ENCODE results near the gene SMG6. TPM values are rescaled to one million over a fixed set of nuclear protein-coding genes. Genes with fewer than 3 reads are reported as not detected.
"Not testable (repeated sequence)": the region's sequence is repeated elsewhere in the genome, so short reads cannot be mapped to it uniquely, and the experiment has no call there.

The SMG6 gene
- total and polyA plus RNA-seq, 8 donors: 8.4 to 19.8 (median 12.1) TPM

GRCh38 chr17:2015314-2015713, 288.3 kb downstream of the SMG6 start:
- intact Hi-C loops (cut with DNase I): no loop called here
- DNase-seq (no peak), FAIRE-seq (no peak), ATAC-seq (no peak)
- H3K36me3 ChIP-seq: no peaks in the 10 kb centered on the region
- H3K27me3 ChIP-seq: no peaks in the 10 kb centered on the region
- no peak for TF ChIP-seq CTCF (IDR thresholded peaks at IDR 0.05)
- WGBS, 2 donors: 70 to 81% methylated on average over 14 of the region's 14 CpGs
- peaks cover 9 to 13% (median 9%) of the 10 kb centered on the region in 3 donors for H3K4me1 ChIP-seq
- no peak overlapping the region for H3K27ac ChIP-seq
- H3K4me3 ChIP-seq: no peak overlapping the region
- no peaks in the 10 kb centered on the region for H3K9me3 ChIP-seq

DNA sequence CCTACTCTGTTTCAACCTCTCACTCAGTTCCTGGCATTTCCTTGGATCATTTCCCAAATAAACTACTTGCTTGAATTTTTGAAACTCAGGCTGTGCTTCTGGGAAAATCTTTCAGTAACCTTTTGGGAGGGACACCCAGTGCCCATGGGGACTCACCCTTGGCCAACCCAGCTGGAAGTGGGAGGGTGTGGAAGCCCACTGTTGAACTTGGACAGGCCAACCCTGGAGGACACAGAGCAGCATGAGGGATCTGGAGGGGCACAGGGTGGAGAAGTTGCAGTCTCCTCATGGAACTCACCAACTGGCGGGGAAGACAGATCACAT, 289.6 kb downstream of the SMG6 start:
- no peak for DNase-seq
- no peak for FAIRE-seq
- H3K27ac ChIP-seq: no peak overlapping the region
- H3K36me3 ChIP-seq: no peaks in the 10 kb centered on the region
- peaks cover 9 to 13% (median 9%) of the 10 kb centered on the region in 3 donors for H3K4me1 ChIP-seq
- WGBS, 2 donors: 97 to 100% methylated on average over 1 of the region's 1 CpG
- H3K27me3 ChIP-seq: no peaks in the 10 kb centered on the region
- H3K9me3 ChIP-seq: no peaks in the 10 kb centered on the region
- H3K4me3 ChIP-seq: no peak overlapping the region
- intact Hi-C loops (cut with DNase I): no loop called here
- no peak for TF ChIP-seq CTCF (IDR thresholded peaks at IDR 0.05)
- ATAC-seq: no peak

DNA sequence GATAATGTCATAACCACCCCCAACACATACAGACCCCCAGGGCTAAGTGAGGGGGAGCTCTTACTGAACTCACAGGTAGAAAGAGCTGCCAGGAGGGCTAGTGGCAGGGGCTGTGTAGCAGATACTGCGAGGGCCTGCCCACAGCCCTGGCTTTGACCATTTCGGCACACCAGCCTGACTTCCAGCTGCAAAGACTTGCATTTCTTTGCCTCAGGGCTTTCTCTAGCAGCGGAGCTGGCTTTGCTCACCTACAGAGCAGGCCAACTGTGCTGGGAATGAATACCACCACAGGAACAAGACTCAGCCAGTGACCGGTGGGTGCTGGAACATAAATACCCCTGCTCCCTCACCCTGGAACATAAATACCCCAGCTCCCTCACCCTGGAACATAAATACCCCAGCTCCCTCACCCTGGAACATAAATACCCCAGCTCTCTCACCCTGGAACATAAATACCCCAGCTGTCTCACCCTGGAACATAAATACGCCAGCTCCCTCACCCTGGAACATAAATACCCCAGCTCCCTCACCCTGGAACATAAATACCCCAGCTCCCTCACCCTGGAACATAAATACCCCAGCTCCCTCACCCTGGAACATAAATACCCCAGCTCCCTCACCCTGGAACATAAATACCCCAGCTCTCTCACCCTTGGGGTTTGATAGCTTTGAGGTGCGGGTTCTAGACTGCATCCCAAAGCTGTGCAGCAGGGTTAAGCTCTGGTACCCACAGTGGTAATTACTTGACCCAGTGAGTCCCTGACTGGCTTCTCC, 290.2 kb downstream of the SMG6 start:
- H3K27me3 ChIP-seq; H3K4me3 ChIP-seq; ATAC-seq; H3K27ac ChIP-seq; H3K36me3 ChIP-seq; intact Hi-C loops (cut with DNase I); FAIRE-seq; H3K9me3 ChIP-seq; DNase-seq: not testable (repeated sequence)
- peaks cover 9 to 13% (median 9%) of the 10 kb centered on the region in 3 donors for H3K4me1 ChIP-seq
- WGBS, 2 donors: 96% methylated on average over 6 of the region's 6 CpGs

- H3K27me3 ChIP-seq: no peaks in the 10 kb centered on the region
- no peak overlapping the region for H3K4me3 ChIP-seq
- H3K9me3 ChIP-seq: no peaks in the 10 kb centered on the region
- intact Hi-C loops (cut with DNase I): no loop called here
- 95% methylated on average over 4 of the region's 4 CpGs for WGBS, 2 donors
- no peak for FAIRE-seq
- H3K27ac ChIP-seq: peak overlapping the region in 1 of 4 donors; percentile 57
- peaks cover 9 to 13% (median 9%) of the 10 kb centered on the region in 3 donors for H3K4me1 ChIP-seq
- TF ChIP-seq CTCF (IDR thresholded peaks at IDR 0.05): no peak
- no peaks in the 10 kb centered on the region for H3K36me3 ChIP-seq
- ATAC-seq: no peak
- DNase-seq: no peak
Observed at GRCh38 chr17:2012499-2012898, 291.1 kb downstream of the SMG6 start.

DNA sequence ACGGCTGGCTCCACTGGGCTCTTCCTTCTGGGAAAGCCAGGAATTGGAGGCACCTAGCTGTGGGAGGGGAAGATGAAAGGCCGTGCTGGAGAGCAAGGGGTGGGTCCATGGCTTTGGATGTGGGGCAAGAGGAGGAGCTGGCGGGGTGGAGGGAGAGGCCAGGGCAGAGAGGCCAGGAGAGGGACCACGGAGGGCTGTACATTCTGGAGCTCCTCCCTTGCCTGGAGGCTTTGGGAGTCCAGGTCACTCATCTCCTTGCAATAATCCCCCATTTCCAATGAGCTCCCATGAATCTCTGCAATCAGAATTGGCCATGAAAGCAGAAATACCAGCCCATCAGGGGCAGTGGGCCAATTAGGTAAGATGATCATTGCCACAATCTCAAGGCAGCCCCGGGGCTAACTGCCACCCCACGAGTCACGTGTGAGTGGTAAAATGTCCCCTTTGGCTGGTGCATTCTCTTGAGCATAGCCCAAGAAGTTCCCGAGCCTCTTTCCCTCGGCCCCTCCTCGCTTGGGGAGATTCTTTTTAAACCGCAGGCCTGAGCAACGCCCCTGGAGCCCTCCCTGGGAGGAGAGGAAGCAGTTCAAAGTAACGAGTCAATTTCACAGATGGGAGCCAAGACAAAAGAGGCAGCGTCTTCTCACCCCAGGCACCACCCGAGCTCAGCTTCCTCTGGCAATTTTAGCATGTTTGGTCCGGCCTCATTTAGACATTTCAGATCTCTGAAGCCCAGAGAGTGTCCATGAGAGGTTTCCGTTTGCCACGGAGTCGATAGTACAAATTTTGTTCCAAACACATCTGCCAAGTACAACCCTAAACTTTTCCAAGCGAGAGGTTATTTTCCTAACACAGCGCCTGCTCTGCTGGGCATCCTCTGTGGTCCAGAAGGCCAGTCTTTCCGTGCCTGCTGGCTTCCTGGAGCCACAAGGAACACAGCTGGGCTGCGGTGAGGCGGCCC, 291.9 kb downstream of the SMG6 start:
- H3K27ac ChIP-seq: peak overlapping the region in 3 of 4 donors; percentile 33 to 58 (median 57)
- intact Hi-C loops (cut with DNase I): no loop called here
- H3K4me1 ChIP-seq: peaks cover 9 to 13% (median 9%) of the 10 kb centered on the region in 3 donors
- FAIRE-seq: no peak
- 29 to 39% methylated on average over 24 of the region's 24 CpGs for WGBS, 2 donors
- no peak for TF ChIP-seq CTCF (IDR thresholded peaks at IDR 0.05)
- H3K4me3 ChIP-seq: peak overlapping the region in 2 of 4 donors; percentile 2 to 7
- peak; percentile 64 to 85 (median 80) for ATAC-seq
- no peaks in the 10 kb centered on the region for H3K27me3 ChIP-seq
- DNase-seq: peak in 3 of 6 donors; percentile 45 to 71 (median 71)
- no peaks in the 10 kb centered on the region for H3K9me3 ChIP-seq
- no peaks in the 10 kb centered on the region for H3K36me3 ChIP-seq
